ENCODE measurements around the gene EPS8. TPM values are rescaled to one million over a fixed set of nuclear protein-coding genes. Genes with fewer than 3 reads are reported as not detected.

Gene EPS8
- total and polyA plus RNA-seq, 2 experiments from 2014 or later = 3.1 to 6.0 TPM

DNA sequence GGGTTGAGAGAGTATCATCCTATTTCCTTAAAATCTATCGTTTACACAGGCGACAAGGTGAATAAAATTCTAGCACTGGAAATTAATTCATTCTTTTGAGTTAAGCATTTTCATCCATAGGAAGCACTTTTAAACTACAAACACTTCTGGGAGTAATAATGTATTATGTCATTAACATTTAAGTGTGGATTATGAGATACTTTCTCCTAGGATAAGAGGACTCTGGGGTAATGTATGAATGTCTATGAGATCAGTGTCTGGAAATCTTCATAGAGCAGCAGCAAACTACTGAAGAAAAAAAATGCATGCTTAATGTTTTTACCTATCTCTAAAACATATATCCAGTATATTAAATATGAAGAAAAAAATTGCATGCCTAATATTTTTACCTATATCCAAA is 86.9 kb downstream of the EPS8 start:
- no peaks in the 10 kb centered on the region for H3K9me3 ChIP-seq (ENCODE audit: low read depth)
- H3K27ac ChIP-seq = no peak overlapping the region
- no peaks in the 10 kb centered on the region for H3K4me1 ChIP-seq (ENCODE audit: low read depth)
- TF ChIP-seq, protein P1, sequence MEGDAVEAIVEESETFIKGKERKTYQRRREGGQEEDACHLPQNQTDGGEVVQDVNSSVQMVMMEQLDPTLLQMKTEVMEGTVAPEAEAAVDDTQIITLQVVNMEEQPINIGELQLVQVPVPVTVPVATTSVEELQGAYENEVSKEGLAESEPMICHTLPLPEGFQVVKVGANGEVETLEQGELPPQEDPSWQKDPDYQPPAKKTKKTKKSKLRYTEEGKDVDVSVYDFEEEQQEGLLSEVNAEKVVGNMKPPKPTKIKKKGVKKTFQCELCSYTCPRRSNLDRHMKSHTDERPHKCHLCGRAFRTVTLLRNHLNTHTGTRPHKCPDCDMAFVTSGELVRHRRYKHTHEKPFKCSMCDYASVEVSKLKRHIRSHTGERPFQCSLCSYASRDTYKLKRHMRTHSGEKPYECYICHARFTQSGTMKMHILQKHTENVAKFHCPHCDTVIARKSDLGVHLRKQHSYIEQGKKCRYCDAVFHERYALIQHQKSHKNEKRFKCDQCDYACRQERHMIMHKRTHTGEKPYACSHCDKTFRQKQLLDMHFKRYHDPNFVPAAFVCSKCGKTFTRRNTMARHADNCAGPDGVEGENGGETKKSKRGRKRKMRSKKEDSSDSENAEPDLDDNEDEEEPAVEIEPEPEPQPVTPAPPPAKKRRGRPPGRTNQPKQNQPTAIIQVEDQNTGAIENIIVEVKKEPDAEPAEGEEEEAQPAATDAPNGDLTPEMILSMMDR (IDR thresholded peaks at IDR 0.05; ENCODE audit: low read depth, low read length) = no peak
- no peak for DNase-seq (ENCODE audit: low read depth in 1 of 2, low spot score in 1 of 2)
- H3K36me3 ChIP-seq = no peaks in the 10 kb centered on the region
- no peak overlapping the region for H3K4me3 ChIP-seq
- no peaks in the 10 kb centered on the region for H3K27me3 ChIP-seq

DNA sequence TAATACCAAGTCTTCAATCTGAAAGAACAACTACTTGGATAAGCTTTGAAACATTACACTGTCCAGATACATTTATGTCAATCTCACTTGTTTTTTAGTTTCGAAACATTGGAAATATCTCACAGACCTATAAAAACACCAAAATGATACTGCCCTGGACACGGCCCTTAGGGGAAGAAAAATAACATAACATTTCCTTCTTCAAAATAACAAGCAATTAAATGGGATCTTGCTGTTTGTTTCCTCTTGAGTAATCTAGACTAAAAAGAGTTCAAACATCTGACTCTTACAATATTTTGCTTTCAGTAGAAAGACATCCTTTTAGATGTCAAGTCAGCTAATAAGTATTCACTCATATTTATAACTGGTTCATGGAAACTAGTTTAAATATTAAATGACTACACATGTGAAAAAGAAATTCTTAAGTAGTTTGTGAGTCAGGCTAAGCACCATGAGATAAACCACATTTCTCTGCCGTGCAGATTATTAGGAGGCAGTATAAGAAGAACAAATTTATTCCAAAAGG is 87.5 kb downstream of the EPS8 start:
- H3K9me3 ChIP-seq (ENCODE audit: low read depth) = no peaks in the 10 kb centered on the region
- no peaks in the 10 kb centered on the region for H3K4me1 ChIP-seq (ENCODE audit: low read depth)
- DNase-seq (ENCODE audit: low read depth in 1 of 2, low spot score in 1 of 2) = peak in 1 of 2 donors; percentile 62
- H3K36me3 ChIP-seq = no peaks in the 10 kb centered on the region
- TF ChIP-seq, protein P1 (IDR thresholded peaks at IDR 0.05; ENCODE audit: low read depth, low read length) = no peak
- no peak overlapping the region for H3K27ac ChIP-seq
- H3K27me3 ChIP-seq = no peaks in the 10 kb centered on the region
- H3K4me3 ChIP-seq = no peak overlapping the region

DNA sequence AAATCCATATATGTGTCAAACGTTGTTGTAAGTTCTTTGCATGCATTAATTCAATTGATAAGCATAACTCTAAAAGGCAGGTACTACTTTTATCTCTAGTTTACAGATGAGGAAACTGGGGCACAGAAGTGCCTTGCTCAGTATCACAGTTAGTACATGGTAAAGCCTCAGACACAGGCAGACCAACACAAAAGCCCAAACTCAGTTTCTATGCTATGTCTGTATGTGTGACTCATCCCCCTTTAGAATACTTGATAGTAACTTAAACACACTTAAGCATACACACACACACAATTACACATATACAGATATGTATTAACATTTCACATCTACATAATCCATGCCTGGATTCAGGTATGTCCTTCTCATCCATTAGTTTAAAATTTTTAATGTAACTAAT is 88.0 kb downstream of the EPS8 start:
- Histone ChIP-seq H3K4me3 (no peak overlapping the region), H3K27ac (no peak overlapping the region), H3K9me3 (ENCODE audit: low read depth) (no peaks in the 10 kb centered on the region), H3K4me1 (ENCODE audit: low read depth) (no peaks in the 10 kb centered on the region), H3K27me3 (no peaks in the 10 kb centered on the region), H3K36me3 (no peaks in the 10 kb centered on the region)
- peak in 1 of 2 donors; percentile 61 for DNase-seq (ENCODE audit: low read depth in 1 of 2, low spot score in 1 of 2)
- TF ChIP-seq, protein P1 (IDR thresholded peaks at IDR 0.05; ENCODE audit: low read depth, low read length) = no peak

DNA sequence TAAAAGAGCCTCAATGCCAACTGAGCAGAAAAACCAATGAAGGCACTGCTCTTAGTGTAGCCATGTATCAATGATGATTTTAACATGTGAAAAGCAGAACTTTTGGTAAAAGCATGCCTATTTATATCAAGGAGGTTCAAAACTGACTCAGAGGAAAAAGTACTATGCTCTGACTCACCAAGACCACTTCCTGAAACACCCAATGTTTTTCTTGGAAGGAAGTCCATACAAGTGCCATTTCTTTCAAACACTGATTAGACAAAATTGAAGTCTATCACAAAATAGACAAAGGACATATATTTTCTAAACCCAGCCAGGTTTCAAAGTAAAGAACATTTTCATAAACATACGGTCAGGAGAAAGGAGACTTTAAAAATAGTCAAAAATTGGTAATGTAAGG is 88.6 kb downstream of the EPS8 start:
- DNase-seq (ENCODE audit: low read depth in 1 of 2, low spot score in 1 of 2) = peak in 1 of 2 donors; percentile 92
- no peaks in the 10 kb centered on the region for H3K9me3 ChIP-seq (ENCODE audit: low read depth)
- H3K27me3 ChIP-seq = no peaks in the 10 kb centered on the region
- no peak overlapping the region for H3K27ac ChIP-seq
- TF ChIP-seq, protein P1 (IDR thresholded peaks at IDR 0.05; ENCODE audit: low read depth, low read length) = no peak
- no peaks in the 10 kb centered on the region for H3K36me3 ChIP-seq
- no peaks in the 10 kb centered on the region for H3K4me1 ChIP-seq (ENCODE audit: low read depth)
- no peak overlapping the region for H3K4me3 ChIP-seq

DNA sequence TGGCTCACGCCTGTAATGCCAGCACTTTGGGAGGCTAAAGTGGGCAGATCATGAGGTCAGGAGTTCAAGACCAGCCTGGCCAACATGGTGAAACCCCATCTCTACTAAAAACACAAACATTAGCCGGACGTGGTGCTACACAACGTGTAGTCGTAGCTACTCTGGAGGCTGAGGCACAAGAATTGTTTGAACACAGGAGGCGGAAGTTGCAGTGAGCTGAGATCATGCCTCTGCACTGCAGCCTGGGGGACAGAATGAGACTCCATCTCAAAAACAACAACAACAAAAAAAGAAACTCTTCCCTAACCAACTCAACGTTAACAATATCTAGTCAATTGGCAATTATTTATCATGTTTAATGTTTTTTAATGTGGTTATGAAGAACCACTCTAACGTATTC is 89.3 kb downstream of the EPS8 start:
- no peak overlapping the region for H3K27ac ChIP-seq
- no peak overlapping the region for H3K4me3 ChIP-seq
- TF ChIP-seq, protein P1 (IDR thresholded peaks at IDR 0.05; ENCODE audit: low read depth, low read length) = no peak
- no peaks in the 10 kb centered on the region for H3K9me3 ChIP-seq (ENCODE audit: low read depth)
- H3K36me3 ChIP-seq = no peaks in the 10 kb centered on the region
- no peaks in the 10 kb centered on the region for H3K4me1 ChIP-seq (ENCODE audit: low read depth)
- no peaks in the 10 kb centered on the region for H3K27me3 ChIP-seq
- DNase-seq (ENCODE audit: low read depth in 1 of 2, low spot score in 1 of 2) = no peak
